Endothelial cell of umbilical vein (primary cell): ENCODE measurements around the gene TULP4. TPM values are rescaled to one million over a fixed set of nuclear protein-coding genes. Genes with fewer than 3 reads are reported as not detected.

ENCODE experiments used
- BruUV-seq: library from RNA; stranded (reverse); fragments of 400-500 nt; replicated peaks from 2 replicates; lab custom pipeline; 2021; lab: Mats Ljungman, UMichigan
- CTCF ChIA-PET: fragments of 300-600, 350-600 bp; sonication (Branson Sonifier 250); formaldehyde crosslinking; loops from one replicate; lab custom pipeline; 2021; ENCODE audit warnings: antibody characterized with exemption, inconsistent platforms; lab: Charles Lee
- POLR2A ChIA-PET: fragments of 300-600, 350-600 bp; sonication (Branson Sonifier 250); formaldehyde crosslinking; loops from one replicate; lab custom pipeline; 2021; ENCODE audit warnings: antibody characterized with exemption, inconsistent platforms; lab: Charles Lee
- DNase-seq: peaks from one replicate; pipeline ENCODE4 v3.0.0-alpha.2; 2011; ENCODE audit warnings: low read depth, low spot score
- FAIRE-seq: peaks from 2 replicates; lab custom pipeline; 2011; peaks lifted over from hg19 to GRCh38; lab: Jason Lieb, UNC
- H2AFZ ChIP-seq: 2 replicates; pipeline ENCODE4 v1.6.0; 2012; ENCODE audit warnings: low read depth, low read length, control low read depth, inconsistent platforms
- H3K27ac ChIP-seq: 2 replicates; pipeline ENCODE4 v1.5.1; 2011; ENCODE audit warnings: low read depth, mild to moderate bottlenecking, control low read depth, low read length, moderate library complexity; ENCODE audit not compliant: insufficient read depth
- H3K27me3 ChIP-seq, 2 experiments: 2 replicates each; pipeline versions ENCODE4 v1.6.0 to v1.6.1; 2011; ENCODE audit warnings: low read length in 2 of 2, mixed read lengths in 1 of 2; ENCODE audit not compliant: control insufficient read depth in 2 of 2, insufficient read depth in 2 of 2
- H3K36me3 ChIP-seq, 2 experiments: 2 replicates in 1 of 2; 3 replicates in 1 of 2; pipeline ENCODE4 v1.5.1; 2011; ENCODE audit warnings: low read length in 2 of 2, mild to moderate bottlenecking in 1 of 2, moderate library complexity in 1 of 2; ENCODE audit not compliant: control insufficient read depth in 2 of 2, insufficient read depth in 2 of 2; ENCODE audit errors: extremely low read depth in 1 of 2
- H3K4me1 ChIP-seq: 3 replicates; pipeline ENCODE4 v1.5.1; 2011; ENCODE audit warnings: mild to moderate bottlenecking, low read length; ENCODE audit not compliant: control insufficient read depth, insufficient read depth; ENCODE audit errors: extremely low read depth
- H3K4me2 ChIP-seq: 2 replicates; pipeline ENCODE4 v1.6.1; 2011; ENCODE audit warnings: low read length, control low read depth, mixed read lengths; ENCODE audit not compliant: insufficient read depth
- H3K4me3 ChIP-seq, 3 experiments: fragments of 200-600 bp in 1 of 3; sonication (generic), shearing (Covaris generic) in 1 of 3; replicated peaks in 1 of 3; 2 replicates each; pipeline ENCODE4 v1.5.1; 2011 to 2016; ENCODE audit warnings: control low read depth in 3 of 3, low read length in 3 of 3, mild to moderate bottlenecking in 2 of 3, inconsistent platforms in 1 of 3, low read depth in 1 of 3, moderate library complexity in 1 of 3; ENCODE audit not compliant: insufficient read depth in 1 of 3
- H3K79me2 ChIP-seq: 2 replicates; pipeline ENCODE4 v1.6.0; 2012; ENCODE audit warnings: low read length, inconsistent platforms; ENCODE audit not compliant: control insufficient read depth, insufficient read depth
- H3K9ac ChIP-seq: replicated peaks from 2 replicates; pipeline ENCODE3; 2011; ENCODE audit warnings: low read length, control low read depth; ENCODE audit not compliant: insufficient read depth; ENCODE audit errors: extremely low read depth
- H3K9me1 ChIP-seq: replicated peaks from 3 replicates; pipeline ENCODE4 v1.6.0; 2011; ENCODE audit warnings: mild to moderate bottlenecking, low read length; ENCODE audit not compliant: control insufficient read depth, insufficient read depth; ENCODE audit errors: extremely low read depth
- H3K9me3 ChIP-seq: replicated peaks from 2 replicates; pipeline ENCODE4 v1.5.1; 2012; ENCODE audit warnings: low read length, inconsistent platforms; ENCODE audit not compliant: control insufficient read depth, insufficient read depth
- H4K20me1 ChIP-seq: replicated peaks from 2 replicates; pipeline ENCODE3; 2011; ENCODE audit warnings: mild to moderate bottlenecking, low read length; ENCODE audit not compliant: control insufficient read depth, insufficient read depth; ENCODE audit errors: extremely low read depth
- CTCF ChIP-seq, 2 donors: IDR thresholded peaks; 1 replicate in 1 of 2; 2 replicates in 1 of 2; pipeline ENCODE4 v1.5.1; 2011; ENCODE audit warnings: low read length in 2 of 2, mild to moderate bottlenecking in 2 of 2, moderate library complexity in 2 of 2, control low read depth in 1 of 2, inconsistent platforms in 1 of 2, low read depth in 1 of 2; ENCODE audit not compliant: insufficient read depth in 1 of 2; ENCODE audit errors: extremely low read depth in 1 of 2
- EZH2 ChIP-seq: IDR thresholded peaks from 2 replicates; pipeline ENCODE4 v1.6.1; 2012; ENCODE audit warnings: borderline replicate concordance, low read depth, mild to moderate bottlenecking, moderate library complexity, low read length, inconsistent platforms; ENCODE audit not compliant: severe bottlenecking
- FOS ChIP-seq: IDR thresholded peaks from 2 replicates; pipeline ENCODE4 v1.6.1; 2011; ENCODE audit warnings: mild to moderate bottlenecking, low read length, moderate library complexity, borderline replicate concordance; ENCODE audit not compliant: insufficient read depth
- GATA2 ChIP-seq: IDR thresholded peaks from 2 replicates; pipeline ENCODE4 v1.7.0; 2011; ENCODE audit warnings: low read depth, mild to moderate bottlenecking, moderate library complexity, mixed read lengths, low read length; ENCODE audit not compliant: insufficient read length, insufficient read depth
- JUN ChIP-seq: IDR thresholded peaks from 2 replicates; pipeline ENCODE4 v1.6.1; 2011; ENCODE audit warnings: borderline replicate concordance, low read depth; ENCODE audit not compliant: insufficient read length, insufficient read depth
- MYC ChIP-seq: IDR thresholded peaks from one replicate; pipeline ENCODE4 v1.6.1; 2011; ENCODE audit warnings: mild to moderate bottlenecking, low read depth, low read length
- POLR2A ChIP-seq: IDR thresholded peaks from 2 replicates; pipeline ENCODE4 v1.6.1; 2012; ENCODE audit warnings: low read depth, mild to moderate bottlenecking, control low read depth, low read length
- POLR2AphosphoS5 ChIP-seq: IDR thresholded peaks from 2 replicates; pipeline ENCODE4 v1.6.1; 2012; ENCODE audit warnings: low read depth, mild to moderate bottlenecking, control low read depth, low read length, moderate library complexity; ENCODE audit not compliant: insufficient read depth
- dilution Hi-C: fragments of 300-500 bp; cut with MboI; formaldehyde crosslinking; loops from one replicate; pipeline ENCODE4 v1.15.0; 2019; ENCODE audit warnings: low sequenced_read_pairs; ENCODE audit not compliant: extremely low pct_ligation_motif_present
- intact Hi-C: fragments of 100-400 bp; cut with micrococcal nuclease; formaldehyde crosslinking; loops from one replicate; pipeline ENCODE4 v1.10.0; 2022
- polyA plus RNA-seq, 4 experiments: library from polyadenylated mRNA; depleted of rRNA in 3 of 4; stranded (reverse) in 3 of 4; unstranded in 1 of 4; fragments of >200 nt; gene quantifications; 2 replicates each; pipeline versions ENCODE4 v1.2.1 to v1.2.3, GENCODE V29; 2011 to 2012; ENCODE audit warnings: missing spikeins in 1 of 4
- total RNA-seq: library from RNA; stranded (reverse); gene quantifications from 2 replicates; pipeline ENCODE4 v1.2.3, GENCODE V29; 2021
- TF ChIP-seq, protein P1 (sequence below): IDR thresholded peaks from 2 replicates; pipeline ENCODE4 v1.6.1; 2011; ENCODE audit not compliant: insufficient read depth, insufficient read length

Gene TULP4
- total and polyA plus RNA-seq, 2 donors (not counting 3 experiments of a cell fraction or from before 2014, with no cell fraction given), result 10.8 to 55.1 TPM

GRCh38 chr6:158283304-158283980, 28.8 kb upstream of the TULP4 start:
- dilution Hi-C loops (no loop called here), intact Hi-C loops (no loop called here)
- TF ChIP-seq EZH2 (no peak), MYC (no peak), POLR2A (no peak), FOS (no peak), CTCF (IDR thresholded peaks at IDR 0.05; ENCODE audit: extremely low read depth in 1 of 2, insufficient read depth in 1 of 2, low read depth in 1 of 2, low read length in 2 of 2) (no peak), POLR2AphosphoS5 (no peak), JUN (no peak), GATA2 (no peak)
- TF ChIP-seq, protein P1, sequence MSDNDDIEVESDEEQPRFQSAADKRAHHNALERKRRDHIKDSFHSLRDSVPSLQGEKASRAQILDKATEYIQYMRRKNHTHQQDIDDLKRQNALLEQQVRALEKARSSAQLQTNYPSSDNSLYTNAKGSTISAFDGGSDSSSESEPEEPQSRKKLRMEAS, result no peak
- Histone ChIP-seq H3K27ac (no peak overlapping the region), H3K79me2 (peaks cover 9% of the 10 kb centered on the region), H3K27me3 (no peaks in the 10 kb centered on the region), H4K20me1 (no peaks in the 10 kb centered on the region), H3K4me2 (no peak overlapping the region), H3K9ac (no peak overlapping the region), H2AFZ (no peak overlapping the region), H3K9me1 (no peaks in the 10 kb centered on the region), H3K9me3 (no peaks in the 10 kb centered on the region), H3K4me1 (peaks cover 18% of the 10 kb centered on the region), H3K4me3 (no peak overlapping the region), H3K36me3 (no peaks in the 10 kb centered on the region)
- FAIRE-seq (no peak), DNase-seq (no peak)
- ChIA-PET CTCF (no interaction called here), POLR2A (no interaction called here)
- BruUV-seq, result no TSS peak
